GM12873 (cell line): ENCODE results near the gene INHBB.

Source experiments
- TF ChIP-seq, protein P1 (sequence below): IDR thresholded peaks from 2 replicates; pipeline ENCODE4 v1.5.1; 2012; ENCODE audit warnings: low read depth, mild to moderate bottlenecking, moderate library complexity, low read length, control low read depth; ENCODE audit not compliant: insufficient read depth; ENCODE audit errors: missing control alignments

The INHBB gene

DNA sequence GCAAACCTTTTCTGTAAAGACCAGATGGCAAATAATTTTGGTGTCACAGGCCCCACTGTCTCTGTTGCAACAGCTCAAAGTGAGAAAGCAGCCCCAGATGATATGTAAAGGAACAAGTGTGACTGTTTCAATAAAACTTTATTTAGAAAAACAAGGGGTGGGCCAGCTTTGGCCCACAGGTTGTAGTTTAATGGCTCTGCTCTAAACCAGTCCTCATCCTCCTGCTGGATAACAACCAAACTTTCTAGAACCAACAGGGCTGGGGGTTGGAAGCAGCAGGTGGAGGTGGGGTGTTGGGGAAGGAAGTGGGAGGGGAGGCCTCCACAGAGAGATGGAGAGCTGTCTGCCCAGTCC lies 28.8 kb upstream of the INHBB start:
- TF ChIP-seq, protein P1, sequence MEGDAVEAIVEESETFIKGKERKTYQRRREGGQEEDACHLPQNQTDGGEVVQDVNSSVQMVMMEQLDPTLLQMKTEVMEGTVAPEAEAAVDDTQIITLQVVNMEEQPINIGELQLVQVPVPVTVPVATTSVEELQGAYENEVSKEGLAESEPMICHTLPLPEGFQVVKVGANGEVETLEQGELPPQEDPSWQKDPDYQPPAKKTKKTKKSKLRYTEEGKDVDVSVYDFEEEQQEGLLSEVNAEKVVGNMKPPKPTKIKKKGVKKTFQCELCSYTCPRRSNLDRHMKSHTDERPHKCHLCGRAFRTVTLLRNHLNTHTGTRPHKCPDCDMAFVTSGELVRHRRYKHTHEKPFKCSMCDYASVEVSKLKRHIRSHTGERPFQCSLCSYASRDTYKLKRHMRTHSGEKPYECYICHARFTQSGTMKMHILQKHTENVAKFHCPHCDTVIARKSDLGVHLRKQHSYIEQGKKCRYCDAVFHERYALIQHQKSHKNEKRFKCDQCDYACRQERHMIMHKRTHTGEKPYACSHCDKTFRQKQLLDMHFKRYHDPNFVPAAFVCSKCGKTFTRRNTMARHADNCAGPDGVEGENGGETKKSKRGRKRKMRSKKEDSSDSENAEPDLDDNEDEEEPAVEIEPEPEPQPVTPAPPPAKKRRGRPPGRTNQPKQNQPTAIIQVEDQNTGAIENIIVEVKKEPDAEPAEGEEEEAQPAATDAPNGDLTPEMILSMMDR = no peak

DNA sequence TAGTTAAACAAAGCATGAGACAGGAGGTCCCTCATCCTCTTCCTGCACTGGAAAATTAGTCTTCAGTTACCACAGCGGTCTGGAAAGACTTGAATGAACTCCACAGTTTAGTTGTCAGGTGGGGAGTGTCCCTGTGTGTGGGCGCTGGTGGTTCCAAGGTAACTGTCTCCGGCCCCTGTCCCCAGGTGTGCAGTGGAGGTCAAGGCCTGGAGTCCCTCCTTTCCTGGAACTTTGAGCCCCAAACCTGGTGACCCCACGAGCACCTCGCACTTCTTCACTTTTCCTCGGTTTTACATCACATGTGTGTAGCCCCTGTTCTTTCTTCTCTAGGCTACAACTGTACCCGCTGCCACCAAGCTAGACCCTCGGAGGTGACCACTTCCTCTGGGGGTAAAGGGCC lies 28.0 kb upstream of the INHBB start:
- TF ChIP-seq, protein P1 = no peak

DNA sequence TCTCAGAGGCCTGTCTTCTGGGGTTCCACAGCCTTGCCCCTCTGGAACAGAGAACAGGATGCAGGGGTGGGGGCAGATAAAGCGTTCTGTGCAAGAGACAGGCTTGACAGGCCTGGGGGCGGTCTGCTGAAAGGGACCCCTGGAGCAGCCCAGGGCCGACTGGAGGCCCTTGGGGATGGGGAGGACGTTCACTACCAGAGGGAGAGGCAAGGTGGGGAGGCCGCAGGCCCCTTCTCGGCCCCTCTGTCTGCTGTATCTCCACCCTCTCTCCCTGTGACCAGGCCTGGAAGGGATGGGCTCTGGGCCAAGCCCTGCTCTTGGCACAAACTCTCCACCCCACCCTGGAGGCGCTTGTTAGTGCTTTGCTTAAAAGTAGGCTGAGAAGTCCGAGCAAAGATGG lies 27.3 kb upstream of the INHBB start:
- TF ChIP-seq, protein P1 = no peak

DNA sequence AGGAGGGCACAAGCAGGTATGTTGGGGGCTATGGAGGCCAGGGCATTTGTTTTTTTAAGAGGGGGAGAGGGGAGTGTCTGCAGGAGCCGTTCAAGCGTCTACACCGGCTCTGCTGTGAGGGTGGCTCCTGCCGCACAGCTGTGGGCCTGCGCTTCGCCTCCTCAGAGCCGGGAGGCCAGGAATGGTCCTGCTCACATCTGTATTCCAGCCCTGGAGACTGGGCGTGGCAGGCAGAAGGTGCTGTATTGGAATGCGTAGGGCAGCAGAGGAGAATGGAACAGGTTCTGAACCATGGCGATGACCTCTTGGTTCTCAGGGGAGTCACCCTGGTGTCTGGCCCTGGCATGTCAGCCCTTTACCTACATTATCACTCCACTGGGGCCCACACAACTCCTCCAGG lies 26.8 kb upstream of the INHBB start:
- TF ChIP-seq, protein P1 = no peak

DNA sequence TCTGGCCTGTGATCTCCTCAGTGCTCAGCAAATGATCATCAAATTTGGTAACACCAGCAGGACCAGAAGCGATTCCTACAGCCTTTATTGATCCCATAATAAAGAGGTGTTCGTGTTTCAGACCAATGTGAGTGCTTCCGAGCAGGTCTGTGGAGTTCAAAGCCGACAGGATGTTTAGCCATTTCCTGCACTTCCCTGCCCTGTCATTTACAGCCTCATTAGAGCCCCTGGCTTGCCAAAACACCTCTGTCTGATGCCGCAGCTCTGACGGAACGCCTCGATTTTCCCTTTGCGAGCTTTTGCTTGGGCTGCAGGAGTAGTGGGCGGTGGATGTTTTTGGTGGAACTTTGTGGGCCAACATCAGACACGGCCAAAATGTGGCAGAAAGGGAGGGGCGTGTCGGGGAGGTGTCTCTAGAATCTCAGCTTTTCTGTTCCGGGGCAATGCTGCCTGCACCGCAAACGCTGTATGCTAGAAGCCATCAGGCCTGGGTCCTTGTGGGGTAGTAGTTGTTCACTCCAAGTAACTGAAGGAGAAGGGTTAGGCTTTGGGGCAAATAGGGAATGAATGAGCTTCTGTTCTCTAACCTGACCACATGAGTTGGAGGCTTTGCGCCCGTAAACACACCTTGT lies 26.1 kb upstream of the INHBB start:
- TF ChIP-seq, protein P1 = no peak

DNA sequence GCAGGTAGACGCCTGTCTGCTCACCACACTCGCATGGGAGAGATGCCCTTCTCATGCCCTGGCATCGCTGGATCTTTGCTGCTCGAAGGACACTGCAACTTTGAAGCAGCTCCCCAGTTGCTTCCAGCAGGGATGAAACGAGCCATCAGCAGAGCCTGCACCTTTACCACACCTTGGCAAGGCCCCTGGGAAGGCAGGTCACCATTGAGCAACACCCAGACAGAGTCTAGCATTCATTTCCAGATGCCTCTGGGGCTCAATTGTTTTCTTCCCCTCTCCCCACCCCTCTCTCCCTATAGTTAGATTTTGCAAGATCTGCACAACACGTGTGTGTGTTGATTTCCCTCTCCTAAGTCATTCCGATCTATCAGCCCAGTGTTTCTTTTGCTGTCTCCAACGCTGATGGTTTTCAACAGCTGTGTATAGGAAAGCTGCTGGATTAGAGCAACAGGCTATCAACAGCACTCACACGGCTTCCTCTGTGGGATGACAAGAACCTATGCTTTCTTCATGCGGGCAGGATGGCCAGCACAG lies 25.6 kb upstream of the INHBB start:
- TF ChIP-seq, protein P1 = no peak

DNA sequence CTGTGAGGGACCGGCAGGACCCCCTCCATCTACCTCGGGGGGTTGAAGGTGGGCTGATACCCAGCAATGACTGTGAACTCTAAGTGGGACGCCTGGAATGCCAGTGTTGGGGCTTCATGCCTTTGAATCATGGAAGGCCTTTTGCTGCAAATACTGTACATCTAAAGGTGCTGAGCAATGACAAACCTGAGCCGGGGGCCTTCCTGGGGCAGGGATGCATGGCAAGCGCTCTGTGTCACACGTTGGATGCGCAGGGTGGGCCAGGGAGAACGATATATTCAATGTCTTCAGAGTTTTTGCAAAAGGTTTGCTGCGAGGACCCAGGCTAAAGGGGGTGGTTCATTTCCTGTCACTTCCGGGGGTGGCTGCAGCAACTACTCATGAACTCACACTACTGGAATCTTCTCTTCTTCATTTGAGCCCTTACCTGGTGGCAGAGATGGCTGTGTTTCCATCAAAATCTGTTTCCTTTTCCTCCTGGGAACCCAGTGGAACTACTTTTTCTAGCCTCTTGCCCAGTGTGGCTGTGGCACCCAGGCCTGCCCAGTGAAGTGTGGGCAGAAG lies 24.1 kb upstream of the INHBB start:
- TF ChIP-seq, protein P1 = no peak
